ENCODE data around the gene CSK.

GRCh38 chr15:74789741-74790079 is 7.8 kb downstream of the CSK start:
- TF ChIP-seq CTCF (conservative IDR thresholded peaks at IDR 0.05; ENCODE audit: low read depth, low read length) (no peak), EZH2 (IDR thresholded peaks at IDR 0.05; ENCODE audit: borderline replicate concordance, low read depth, low read length, poor library complexity, severe bottlenecking) (no peak)
